SKM-1 (cell line): Measurements from ENCODE around the gene INPP5J.
"Not testable (repeated sequence)": the region's sequence is repeated elsewhere in the genome, so short reads cannot be mapped to it uniquely, and the experiment has no call there.

Experiments
- DNase-seq: peaks from one replicate; lab custom pipeline; 2025; ENCODE audit not compliant: unreplicated experiment; lab: John Stamatoyannopoulos, UW

INPP5J gene

DNA sequence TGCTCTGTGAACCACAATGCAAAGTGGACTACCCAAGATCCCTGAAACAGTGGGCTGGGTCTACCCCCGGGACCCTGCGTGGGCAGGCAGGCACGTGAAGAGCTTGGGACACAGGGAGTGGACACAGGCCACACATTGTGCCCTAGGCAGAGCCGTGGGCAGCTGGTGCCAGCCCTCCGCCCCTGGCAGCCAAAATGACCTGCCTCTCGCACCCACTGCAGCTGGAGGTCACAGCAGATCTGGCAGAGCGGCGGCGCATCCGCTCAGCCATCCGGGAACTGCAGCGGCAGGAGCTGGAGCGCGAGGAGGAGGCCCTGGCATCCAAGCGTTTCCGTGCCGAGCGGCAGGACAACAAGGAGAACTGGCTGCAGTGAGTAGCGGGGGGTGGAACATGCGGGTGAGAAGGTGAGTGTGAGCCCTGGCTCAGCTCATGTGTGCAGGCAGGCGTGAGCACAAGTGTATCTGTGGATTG, 35.0 kb upstream of the INPP5J start:
- no peak for DNase-seq

DNA sequence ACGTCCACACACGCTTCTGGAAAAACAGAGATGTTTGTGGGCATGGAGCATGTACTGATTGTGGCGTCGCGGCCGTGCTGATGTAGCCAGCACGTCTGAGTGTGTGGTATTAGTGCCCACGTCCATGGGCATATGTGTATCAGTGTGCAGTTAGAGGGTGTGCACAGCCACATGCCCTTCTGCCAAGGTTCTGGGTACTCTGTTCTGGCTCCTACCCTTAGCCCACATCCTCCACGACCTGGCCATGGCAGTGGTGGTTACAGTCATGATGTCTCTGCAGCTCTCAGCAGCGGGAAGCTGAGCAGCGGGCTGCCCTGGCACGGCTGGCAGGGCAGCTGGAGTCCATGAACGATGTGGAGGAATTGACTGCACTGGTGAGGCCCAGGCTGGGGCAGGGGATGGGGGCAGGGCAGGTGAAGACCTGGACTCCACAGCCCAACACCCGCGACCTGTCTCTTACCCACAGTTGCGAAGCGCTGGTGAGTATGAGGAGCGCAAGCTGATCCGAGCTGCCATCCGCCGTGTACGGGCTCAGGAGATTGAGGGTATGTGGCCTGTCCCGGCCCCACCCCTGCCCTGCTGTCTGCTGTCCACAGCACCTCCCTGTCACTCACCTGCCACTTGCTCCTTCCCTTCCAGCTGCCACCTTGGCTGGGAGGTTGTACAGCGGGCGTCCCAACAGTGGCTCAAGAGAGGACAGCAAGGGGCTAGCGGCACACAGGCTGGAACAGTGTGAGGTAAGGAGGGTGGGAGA, 34.4 kb upstream of the INPP5J start:
- no peak for DNase-seq

DNA sequence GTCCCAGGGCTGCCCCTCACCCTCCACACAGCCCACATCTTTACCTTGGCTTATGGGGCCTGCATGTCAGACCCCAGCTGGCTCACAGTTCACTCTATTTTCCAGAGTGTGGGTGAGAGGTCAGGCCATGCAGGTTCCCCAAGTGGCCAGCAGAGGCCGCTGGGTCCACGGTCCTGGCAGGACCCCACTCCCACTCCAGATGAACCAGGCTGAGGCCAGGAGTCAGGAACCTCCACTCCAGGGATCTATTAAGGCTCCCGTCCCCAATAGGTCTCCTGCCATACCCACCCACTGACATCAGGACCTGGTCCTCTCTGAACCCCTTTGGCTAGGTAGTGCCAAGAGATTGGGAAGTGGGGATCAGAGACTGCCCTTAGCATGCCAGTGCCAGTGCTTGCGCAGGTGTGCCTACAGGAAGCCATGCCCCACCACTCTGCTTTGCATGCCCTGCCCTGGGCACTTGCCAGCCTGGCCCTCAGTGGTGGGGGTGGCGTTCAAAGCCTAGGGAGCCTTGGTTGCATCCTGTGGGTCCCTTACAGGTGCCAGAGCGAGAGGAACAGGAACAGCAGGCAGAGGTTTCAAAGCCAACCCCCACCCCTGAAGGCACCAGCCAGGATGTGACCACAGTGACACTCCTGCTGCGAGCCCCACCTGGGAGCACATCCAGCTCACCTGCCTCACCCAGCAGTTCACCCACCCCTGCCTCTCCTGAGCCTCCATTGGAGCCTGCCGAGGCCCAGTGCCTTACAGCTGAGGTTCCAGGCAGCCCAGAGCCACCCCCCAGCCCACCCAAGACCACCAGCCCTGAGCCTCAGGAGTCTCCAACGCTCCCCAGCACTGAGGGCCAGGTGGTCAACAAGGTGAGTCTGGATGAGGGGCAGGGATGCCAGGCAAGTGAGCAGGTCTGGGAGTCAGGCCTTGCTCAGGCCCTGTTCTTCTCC, 33.3 kb upstream of the INPP5J start:
- DNase-seq, result no peak

DNA sequence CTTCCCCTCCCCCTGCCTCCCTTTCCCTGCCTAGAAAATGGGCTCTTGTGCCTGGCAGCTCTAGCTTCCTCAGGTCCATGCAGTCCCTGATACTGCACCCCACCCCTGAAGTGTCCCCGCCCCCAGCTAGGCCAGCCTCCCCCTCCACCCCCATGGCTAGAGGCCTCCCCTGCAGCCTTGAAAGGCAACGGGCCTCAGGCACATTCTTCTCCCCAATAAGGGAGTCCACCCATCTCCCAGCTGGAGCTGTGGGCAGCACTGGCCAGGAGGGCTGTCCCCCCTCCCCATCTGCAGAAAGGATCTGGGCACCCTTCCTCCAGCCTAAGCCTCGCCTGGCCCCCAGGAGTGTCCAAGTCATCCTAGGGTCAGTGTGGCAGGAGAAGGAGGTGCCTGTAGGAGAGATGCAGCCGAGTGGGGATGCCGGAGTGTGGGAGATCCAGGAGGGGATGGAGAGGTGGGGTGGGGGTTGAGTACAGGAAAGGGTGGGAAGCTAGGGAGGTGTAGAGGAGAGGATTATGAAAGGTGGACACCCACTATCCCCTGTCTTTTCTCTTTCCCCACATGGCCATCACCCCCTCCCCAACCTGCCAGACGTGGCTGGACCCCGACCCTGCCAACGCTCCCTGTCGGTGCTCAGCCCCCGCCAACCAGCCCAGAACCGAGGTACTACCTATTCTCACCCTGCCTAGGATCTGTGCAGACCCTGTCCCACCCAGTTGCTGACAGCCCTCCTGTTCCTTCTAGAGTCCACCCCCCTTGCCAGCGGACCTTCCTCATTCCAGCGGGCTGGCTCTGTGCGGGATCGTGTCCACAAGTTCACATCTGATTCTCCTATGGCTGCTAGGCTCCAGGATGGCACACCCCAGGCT, 32.3 kb upstream of the INPP5J start:
- no peak for DNase-seq

DNA sequence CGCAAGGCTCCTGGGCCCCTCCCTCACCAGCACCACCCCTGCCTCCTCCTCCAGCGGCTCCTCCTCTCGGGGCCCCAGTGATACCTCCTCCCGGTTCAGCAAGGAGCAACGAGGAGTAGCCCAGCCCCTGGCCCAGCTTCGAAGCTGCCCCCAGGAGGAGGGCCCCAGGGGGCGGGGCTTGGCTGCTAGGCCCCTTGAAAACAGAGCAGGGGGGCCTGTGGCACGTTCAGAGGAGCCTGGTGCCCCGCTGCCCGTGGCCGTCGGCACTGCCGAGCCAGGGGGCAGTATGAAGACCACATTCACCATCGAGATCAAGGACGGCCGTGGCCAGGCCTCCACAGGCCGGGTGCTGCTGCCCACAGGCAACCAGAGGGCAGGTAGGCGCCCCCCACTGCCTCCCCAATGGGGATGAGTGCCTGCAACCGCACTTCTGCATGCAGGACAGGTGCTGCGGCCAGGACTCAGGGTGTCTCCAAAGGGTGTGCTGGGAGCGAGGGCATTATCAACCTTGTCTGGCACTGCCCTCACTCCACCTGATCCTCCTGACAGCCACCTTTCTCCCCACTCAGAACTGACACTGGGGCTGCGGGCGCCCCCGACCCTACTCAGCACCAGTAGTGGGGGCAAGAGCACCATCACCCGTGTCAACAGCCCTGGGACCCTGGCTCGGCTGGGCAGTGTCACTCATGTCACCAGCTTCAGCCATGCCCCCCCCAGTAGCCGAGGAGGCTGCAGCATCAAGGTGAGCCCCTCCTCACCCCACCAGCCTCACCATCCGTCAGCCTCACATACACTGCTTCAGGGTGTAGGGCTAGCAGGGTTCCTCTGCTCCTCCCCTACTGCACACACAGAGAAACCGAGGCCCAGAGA, 31.4 kb upstream of the INPP5J start:
- DNase-seq, result no peak

DNA sequence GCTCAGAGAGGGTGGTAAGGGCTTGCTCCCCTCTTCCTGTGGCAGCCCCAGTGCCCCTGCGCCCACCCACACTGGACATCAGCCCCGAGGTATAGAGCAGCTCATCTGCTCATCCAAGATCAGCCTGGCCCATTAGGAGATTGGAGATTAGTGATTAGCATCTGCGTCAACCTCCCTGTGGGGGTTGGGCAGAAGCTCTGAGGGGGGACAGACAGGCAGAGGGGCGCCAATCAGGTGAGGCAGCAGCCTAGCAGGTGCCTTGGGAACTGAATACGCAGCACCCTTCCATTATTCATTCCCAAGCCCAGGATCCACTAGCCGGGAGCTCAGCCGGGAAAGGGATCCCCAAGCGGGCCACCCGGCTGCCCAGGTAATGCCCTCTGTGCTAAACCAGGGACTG, 30.6 kb upstream of the INPP5J start:
- no peak for DNase-seq

DNA sequence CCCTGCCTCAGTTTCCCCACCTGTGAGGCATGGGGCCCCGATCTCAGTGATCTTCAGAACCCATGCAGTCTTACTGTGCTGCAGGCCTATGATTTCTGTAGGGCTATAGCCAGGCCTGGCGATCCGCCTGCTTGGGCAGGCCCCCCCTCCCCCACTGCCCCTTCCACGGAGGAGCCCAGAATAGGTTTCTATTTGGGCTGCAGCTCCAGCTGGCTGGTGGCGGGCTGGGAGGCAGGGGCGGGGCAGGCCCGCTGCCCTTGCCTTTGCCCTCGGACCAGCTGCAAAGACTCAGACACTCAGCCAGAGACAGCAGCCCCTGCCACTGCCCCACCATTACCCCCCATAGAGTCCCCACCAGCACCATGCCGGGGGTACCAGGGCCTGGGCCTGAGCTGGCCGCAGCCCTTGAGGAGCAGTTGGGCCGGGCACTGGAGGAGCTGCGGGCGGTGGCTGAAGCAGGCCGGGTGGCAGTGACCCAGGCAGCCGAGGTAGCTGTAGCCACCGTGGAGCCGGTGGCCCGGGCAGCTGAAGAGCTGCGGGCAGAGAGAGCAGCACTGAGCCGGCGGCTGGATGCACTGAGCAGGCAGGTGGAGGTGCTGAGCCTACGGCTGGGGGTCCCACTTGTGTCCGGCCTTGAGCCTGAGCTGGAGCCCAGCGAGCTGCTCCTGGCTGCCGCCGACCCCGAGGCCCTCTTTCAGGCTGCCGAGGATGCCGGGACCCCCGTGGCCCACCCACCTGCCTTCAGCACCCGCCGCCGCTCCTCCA, 29.5 kb upstream of the INPP5J start:
- DNase-seq, result no peak

DNA sequence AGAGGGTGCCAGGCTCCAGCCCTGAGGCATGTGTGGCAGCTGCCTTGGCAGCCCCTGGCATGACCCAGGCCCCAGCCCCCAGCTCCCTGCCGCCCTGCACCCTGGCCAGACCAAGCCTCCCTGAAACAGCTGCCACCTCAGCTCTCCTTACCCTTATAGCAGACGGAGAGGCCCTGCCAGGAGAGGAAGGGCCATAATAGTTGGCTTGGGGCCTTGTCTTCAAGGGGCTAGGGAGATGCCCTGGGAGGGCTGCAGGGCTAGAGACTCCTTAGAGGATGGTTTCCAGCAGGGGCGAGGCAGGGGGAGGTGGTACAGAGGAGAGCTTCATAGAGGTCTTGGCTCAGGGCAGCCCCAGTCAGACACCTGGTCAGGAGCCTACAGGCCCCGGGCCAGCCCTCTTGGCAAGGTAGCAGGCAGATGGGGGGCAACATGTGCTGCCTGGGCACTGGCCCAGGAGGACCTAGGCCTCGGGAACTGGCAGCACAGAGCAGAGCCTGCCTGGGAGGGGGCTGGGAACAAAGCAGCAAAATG, 28.7 kb upstream of the INPP5J start:
- DNase-seq, result no peak

DNA sequence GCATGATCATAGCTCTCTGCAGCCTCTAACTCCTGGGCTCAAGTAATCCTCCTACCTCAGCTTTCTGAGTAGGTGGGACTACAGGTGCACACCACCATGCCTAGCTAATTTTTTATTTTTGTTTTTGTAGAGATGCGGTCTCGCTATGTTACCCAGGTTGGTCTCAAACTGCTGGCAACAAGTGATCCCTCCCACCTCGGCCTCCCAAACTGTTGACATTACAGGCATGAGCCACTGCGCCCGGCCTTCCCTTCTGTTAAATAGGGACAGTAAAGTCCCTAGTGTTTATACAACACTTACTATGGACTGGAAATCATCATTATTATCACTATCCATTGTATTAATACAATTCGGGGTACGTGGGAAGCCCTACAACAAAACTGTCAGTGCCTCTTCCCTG, 28.0 kb upstream of the INPP5J start:
- DNase-seq, result no peak

DNA sequence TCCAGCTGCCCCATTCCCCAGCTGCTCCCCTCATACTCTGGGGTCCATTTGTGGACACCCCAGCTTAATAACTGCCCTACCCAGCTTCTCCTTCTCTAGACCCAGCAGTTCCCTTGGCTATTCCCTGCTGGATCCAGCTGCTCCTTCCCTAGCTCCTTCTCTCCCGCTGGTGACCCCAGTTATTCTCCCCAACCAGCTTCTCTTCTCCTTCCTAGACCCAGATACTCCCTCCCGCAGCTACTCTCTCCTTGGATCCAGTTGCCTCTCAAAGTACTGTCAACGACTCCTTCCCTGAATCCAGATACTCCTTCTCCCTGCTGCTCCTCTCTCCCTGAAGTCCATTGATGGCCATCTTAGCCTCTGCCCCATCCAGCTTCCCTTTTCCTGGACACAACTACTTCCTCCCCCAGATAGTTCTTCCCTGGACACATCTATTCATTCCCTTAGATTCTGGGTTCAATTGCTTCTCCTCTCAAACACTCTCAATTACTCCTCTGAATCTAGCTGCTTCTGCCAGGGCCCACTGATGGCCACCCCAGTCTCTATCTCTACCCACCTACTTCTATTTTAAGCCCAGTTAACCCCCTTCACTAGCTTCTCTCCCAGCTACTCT, 27.0 kb upstream of the INPP5J start:
- no peak for DNase-seq

DNA sequence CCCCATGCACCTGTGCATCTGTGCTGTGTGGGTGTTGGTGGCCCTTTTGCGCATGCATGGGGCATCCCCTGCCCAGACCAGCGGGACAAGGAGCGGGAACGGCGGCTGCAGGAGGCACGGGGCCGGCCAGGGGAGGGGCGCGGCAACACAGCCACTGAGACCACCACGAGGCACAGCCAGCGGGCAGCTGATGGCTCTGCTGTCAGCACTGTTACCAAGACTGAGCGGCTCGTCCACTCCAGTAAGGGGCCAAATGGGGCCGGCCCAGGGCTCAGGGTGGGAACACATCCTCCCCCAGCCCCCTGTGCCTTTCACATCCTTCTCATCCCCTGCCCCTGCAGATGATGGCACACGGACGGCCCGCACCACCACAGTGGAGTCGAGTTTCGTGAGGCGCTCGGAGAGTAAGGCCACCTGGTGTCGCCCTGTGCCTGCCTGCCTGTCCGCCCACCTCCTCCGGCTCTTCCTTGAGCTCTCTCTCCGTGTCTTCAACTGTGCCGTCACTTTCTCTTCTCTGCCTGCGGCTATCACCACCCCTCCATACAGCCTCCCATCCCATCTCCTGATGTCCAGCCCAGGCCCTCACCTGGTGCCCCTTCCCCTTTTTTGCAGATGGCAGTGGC, 26.0 kb upstream of the INPP5J start:
- DNase-seq, result no peak

DNA sequence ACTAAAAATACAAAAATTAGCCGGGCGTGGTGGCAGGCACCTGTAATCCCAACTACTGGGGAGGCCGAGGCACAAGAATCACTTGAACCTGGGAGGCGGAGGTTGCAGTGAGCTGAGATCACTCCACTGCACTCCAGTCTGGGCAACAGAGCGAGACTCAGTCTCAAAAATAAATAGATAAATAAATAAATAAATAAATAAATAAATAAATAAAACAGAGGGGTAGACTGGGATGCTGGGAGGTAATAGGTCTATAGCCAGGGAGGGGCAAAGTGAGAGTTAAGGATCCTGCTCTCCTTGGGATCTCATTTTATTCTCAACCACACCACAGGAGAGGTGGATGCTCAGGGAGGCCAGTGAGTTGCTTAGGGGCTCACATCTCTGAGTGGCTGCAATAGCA, 25.2 kb upstream of the INPP5J start:
- DNase-seq, result not testable (repeated sequence)

DNA sequence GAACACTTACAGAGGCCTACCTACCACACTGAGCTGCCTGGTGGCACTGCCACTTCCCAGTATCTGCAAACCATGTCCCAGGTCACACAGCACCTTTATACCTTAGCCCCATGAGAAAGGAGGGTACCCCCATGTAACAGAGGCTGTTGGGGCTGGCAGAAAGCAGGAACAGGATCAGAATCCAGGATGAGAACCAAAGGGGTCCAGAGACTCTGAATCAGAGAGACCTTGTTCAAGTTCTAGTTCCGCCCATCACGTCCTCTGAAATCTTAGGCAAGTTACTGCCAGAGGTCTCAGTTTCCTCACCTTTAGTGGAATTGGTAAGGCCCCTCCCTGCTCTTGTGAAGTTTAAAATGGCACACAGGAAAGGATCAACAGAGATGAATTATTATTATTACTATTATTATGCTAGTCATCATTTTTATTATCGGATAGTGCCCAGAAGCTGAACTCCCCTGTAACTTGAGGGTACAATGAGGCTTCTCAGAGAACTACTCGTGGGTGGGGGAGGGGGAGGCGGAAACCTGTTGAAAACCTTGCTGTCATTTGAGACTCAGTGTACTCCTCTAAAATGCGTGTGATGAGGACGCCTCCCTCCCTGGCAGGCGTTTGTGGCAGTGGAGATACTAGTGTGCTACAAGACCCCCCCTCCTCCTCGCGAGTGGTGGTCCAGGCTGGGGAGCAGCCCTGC, 24.7 kb upstream of the INPP5J start:
- no peak for DNase-seq

DNA sequence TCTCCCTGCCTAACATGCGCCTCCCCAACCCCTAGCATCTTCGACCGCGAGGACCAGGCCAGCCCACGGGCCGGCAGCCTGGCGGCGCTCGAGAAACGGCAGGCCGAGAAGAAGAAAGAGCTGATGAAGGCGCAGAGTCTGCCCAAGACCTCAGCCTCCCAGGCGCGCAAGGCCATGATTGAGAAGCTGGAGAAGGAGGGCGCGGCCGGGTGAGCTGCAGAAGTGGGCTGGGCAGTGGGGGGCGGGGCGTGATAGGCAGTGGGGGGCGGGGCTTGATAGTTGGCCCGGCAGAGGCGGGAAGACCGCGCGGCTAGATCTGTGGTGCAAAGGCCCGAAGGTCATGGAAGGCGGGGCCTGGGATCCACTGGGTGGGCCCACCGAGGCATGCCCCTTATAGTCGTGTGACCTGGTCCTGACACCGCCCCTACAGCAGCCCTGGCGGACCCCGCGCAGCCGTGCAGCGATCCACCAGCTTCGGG, 24.1 kb upstream of the INPP5J start:
- no peak for DNase-seq

DNA sequence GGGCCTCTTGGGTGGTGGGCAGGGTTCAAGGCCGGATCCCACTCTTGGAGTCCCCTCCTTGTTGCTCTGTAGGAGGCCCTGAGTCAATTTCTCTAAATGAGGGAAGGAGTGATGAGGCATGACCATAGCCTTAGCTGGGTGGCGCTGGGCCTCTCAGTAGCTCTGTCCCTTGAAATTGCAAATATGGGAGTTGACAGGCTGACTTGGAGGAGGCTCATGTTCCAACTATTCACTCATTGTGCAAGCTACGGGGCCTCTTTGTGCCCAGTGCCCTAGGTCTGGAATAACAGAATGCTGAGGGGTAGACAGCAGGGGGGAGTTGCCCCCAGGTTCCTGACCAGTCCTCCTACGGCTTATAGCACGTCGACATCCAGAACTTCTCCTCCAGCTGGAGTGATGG, 23.4 kb upstream of the INPP5J start:
- DNase-seq, result no peak

DNA sequence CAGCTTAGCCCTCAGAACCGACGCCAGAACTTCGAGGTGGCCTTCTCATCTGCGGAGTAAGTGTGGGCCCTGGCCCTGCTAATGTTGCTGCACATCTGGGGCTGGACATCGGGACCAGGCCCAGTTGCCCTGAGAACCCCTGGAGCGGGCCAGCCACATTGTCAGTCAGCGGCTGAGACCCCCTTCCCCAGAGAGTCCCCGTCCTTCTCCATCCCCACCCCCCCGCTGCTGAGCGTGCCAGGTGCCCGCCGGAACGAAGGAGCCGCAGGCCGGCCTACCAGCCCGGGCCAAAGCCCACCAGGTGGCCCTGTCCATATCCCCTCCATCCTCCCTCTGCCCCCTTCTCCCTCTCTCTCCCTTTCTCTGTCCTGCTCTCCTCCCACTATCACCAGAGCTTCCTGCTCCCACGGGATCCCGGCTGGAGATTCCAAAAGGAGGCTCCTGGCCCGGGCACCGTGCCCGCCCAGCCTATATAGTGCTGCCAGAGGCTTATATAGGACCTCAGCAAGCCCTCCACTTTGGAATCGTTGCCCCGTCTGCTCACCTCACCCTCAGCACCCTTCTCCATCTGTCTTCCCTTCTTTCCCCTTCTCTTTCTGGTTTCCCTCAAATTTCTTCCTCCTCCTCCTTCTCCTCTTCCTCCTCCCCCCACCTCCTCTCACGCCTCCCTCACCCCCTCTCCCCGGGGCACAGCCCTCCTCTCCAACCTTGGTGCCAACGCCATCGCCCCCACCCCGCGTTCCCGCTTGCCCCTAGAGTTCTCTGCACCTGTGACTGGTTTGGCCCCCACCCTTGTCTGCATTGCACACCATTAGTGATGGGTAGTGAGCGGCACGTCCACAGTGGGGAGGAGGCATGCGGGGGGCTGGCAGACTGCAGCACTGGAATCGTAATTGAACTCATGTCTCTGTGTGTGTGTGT, 22.7 kb upstream of the INPP5J start:
- no peak for DNase-seq
